SK-N-SH (cell line): ENCODE results near the gene KRT222. TPM values are rescaled to one million over a fixed set of nuclear protein-coding genes. Genes with fewer than 3 reads are reported as not detected.

Experiments used
- CTCF ChIA-PET: fragments of 300-600, 350-600 bp; formaldehyde crosslinking; extraction: SDS; loops from one replicate; lab custom pipeline; 2021; lab: Yijun Ruan, JAX
- POLR2A ChIA-PET: fragments of 350-600 bp; sonication (Branson Sonifier 250); formaldehyde crosslinking; extraction: SDS; loops from one replicate; lab custom pipeline; 2020; ENCODE audit warnings: antibody characterized with exemption, inconsistent platforms; lab: Yijun Ruan, JAX
- DNase-seq: peaks from one replicate; pipeline ENCODE4 v3.0.0; 2012
- H2AFZ ChIP-seq: fragments of 200-600 bp; sonication (generic); 2 replicates; pipeline ENCODE4 v1.8.1; 2016; ENCODE audit warnings: antibody characterized with exemption, mild to moderate bottlenecking, low read depth
- H3F3A ChIP-seq: fragments of 200-600 bp; sonication (generic); replicated peaks from 2 replicates; pipeline ENCODE3; 2016; ENCODE audit warnings: antibody characterized with exemption, mild to moderate bottlenecking; ENCODE audit not compliant: insufficient read depth
- H3K27ac ChIP-seq, 2 experiments: fragments of 200-500 bp in 1 of 2; fragments of 200-600 bp in 1 of 2; sonication (Bioruptor generic) in 1 of 2; sonication (generic), shearing (Covaris generic) in 1 of 2; 2 replicates each; pipeline versions ENCODE4 v1.5.1 to v1.6.1; 2014 to 2016; ENCODE audit warnings: low read depth in 2 of 2, inconsistent platforms in 1 of 2, low read length in 1 of 2, mild to moderate bottlenecking in 1 of 2, mixed read lengths in 1 of 2
- H3K27me3 ChIP-seq: fragments of 200-600 bp; sonication (generic), shearing (Covaris generic); 2 replicates; pipeline ENCODE4 v1.6.1; 2016; ENCODE audit warnings: mixed run types; ENCODE audit not compliant: insufficient read depth
- H3K36me3 ChIP-seq, 2 experiments: fragments of 200-500 bp in 1 of 2; fragments of 200-600 bp in 1 of 2; sonication (Bioruptor generic) in 1 of 2; sonication (generic) in 1 of 2; replicated peaks in 1 of 2; 2 replicates each; pipeline versions ENCODE3 to v1.5.1; 2014 to 2016; ENCODE audit warnings: low read length in 1 of 2, mild to moderate bottlenecking in 1 of 2; ENCODE audit not compliant: insufficient read depth in 2 of 2, control insufficient read depth in 1 of 2
- H3K4me1 ChIP-seq, 2 experiments: fragments of 200-500 bp in 1 of 2; fragments of 200-600 bp in 1 of 2; sonication (Bioruptor generic) in 1 of 2; sonication (generic), shearing (Covaris generic) in 1 of 2; 2 replicates each; pipeline versions ENCODE4 v1.5.1 to v1.6.1; 2014 to 2016; ENCODE audit warnings: low read depth in 1 of 2, low read length in 1 of 2, mixed run types in 1 of 2; ENCODE audit not compliant: insufficient read depth in 2 of 2, control insufficient read depth in 1 of 2
- H3K4me2 ChIP-seq: fragments of 200-600 bp; sonication (generic), shearing (Covaris generic); 2 replicates; pipeline ENCODE4 v1.6.1; 2017; ENCODE audit warnings: mixed run types
- H3K4me3 ChIP-seq, 2 experiments: fragments of 200-500 bp in 1 of 2; fragments of 200-600 bp in 1 of 2; sonication (Bioruptor generic) in 1 of 2; sonication (generic), shearing (Covaris generic) in 1 of 2; 2 replicates each; pipeline versions ENCODE4 v1.5.1 to v1.8.1; 2014 to 2016; ENCODE audit warnings: low read depth in 2 of 2, inconsistent platforms in 1 of 2, low read length in 1 of 2, mild to moderate bottlenecking in 1 of 2, mixed read lengths in 1 of 2, moderate library complexity in 1 of 2
- H3K79me2 ChIP-seq: fragments of 200-600 bp; sonication (generic); 2 replicates; pipeline ENCODE4 v1.8.1; 2017; ENCODE audit warnings: mild to moderate bottlenecking; ENCODE audit not compliant: insufficient read depth
- H3K9ac ChIP-seq: fragments of 200-600 bp; sonication (generic); 2 replicates; pipeline ENCODE4 v1.6.1; 2017; ENCODE audit warnings: mixed run types
- H3K9me2 ChIP-seq: fragments of 200-600 bp; sonication (generic); 2 replicates; pipeline ENCODE4 v1.6.1; 2017; ENCODE audit warnings: mixed run types
- H3K9me3 ChIP-seq: fragments of 200-600 bp; sonication (generic); 2 replicates; pipeline ENCODE4 v1.6.1; 2017; ENCODE audit warnings: mixed run types, mild to moderate bottlenecking, moderate library complexity
- H4K20me1 ChIP-seq: fragments of 200-600 bp; sonication (generic); 2 replicates; pipeline ENCODE4 v1.6.1; 2017; ENCODE audit warnings: mild to moderate bottlenecking, mixed run types; ENCODE audit not compliant: insufficient read depth
- CTCF ChIP-seq: fragments of 200-600 bp; sonication (generic); IDR thresholded peaks from 2 replicates; pipeline ENCODE4 v1.6.1; 2017; ENCODE audit warnings: antibody characterized with exemption, mild to moderate bottlenecking, moderate library complexity
- EP300 ChIP-seq, 2 experiments: IDR thresholded peaks; 2 replicates each; pipeline versions ENCODE4 v1.4.0 to v1.6.1; 2012; ENCODE audit warnings: borderline replicate concordance in 1 of 2, low read depth in 1 of 2, low read length in 1 of 2
- EZH2phosphoT487 ChIP-seq: fragments of 200-600 bp; sonication (generic); IDR thresholded peaks from 2 replicates; pipeline ENCODE4 v1.6.1; 2017; ENCODE audit warnings: low read depth, mixed run types, mild to moderate bottlenecking, antibody characterized with exemption, moderate library complexity, borderline replicate concordance
- FOSL2 ChIP-seq: IDR thresholded peaks from 2 replicates; pipeline ENCODE4 v1.4.0; 2012; ENCODE audit warnings: low read depth, mild to moderate bottlenecking, moderate library complexity, borderline replicate concordance
- FOXJ3 ChIP-seq: sonication (generic); formaldehyde crosslinking; IDR thresholded peaks from 2 replicates; pipeline ENCODE4 v1.5.1; 2020; ENCODE audit warnings: mild to moderate bottlenecking, missing genetic modification reagents
- JUND ChIP-seq: IDR thresholded peaks from 2 replicates; pipeline ENCODE4 v1.4.0; 2012
- MXI1 ChIP-seq: IDR thresholded peaks from 2 replicates; pipeline ENCODE4 v1.6.1; 2012; ENCODE audit warnings: mild to moderate bottlenecking, low read depth, low read length, improper control_type of control experiment
- POLR2AphosphoS5 ChIP-seq: IDR thresholded peaks from 2 replicates; pipeline ENCODE4 v1.6.1; 2012; ENCODE audit warnings: low read depth, low read length
- RAD21 ChIP-seq: IDR thresholded peaks from 2 replicates; pipeline ENCODE4 v1.6.1; 2012; ENCODE audit warnings: mild to moderate bottlenecking, low read length
- RFX5 ChIP-seq: IDR thresholded peaks from 2 replicates; pipeline ENCODE4 v1.6.1; 2012; ENCODE audit warnings: mild to moderate bottlenecking, improper control_type of control experiment, low read length
- RXRA ChIP-seq: IDR thresholded peaks from 2 replicates; pipeline ENCODE4 v1.4.0; 2012; ENCODE audit warnings: low read depth, mild to moderate bottlenecking, borderline replicate concordance
- SIN3A ChIP-seq: IDR thresholded peaks from 2 replicates; pipeline ENCODE4 v1.6.1; 2012; ENCODE audit warnings: low read depth, mild to moderate bottlenecking, low read length, moderate library complexity, borderline replicate concordance
- TEAD4 ChIP-seq: IDR thresholded peaks from 2 replicates; pipeline ENCODE4 v1.4.0; 2012; ENCODE audit warnings: mild to moderate bottlenecking, borderline replicate concordance; ENCODE audit not compliant: insufficient read depth
- USF1 ChIP-seq: IDR thresholded peaks from 2 replicates; pipeline ENCODE4 v1.4.0; 2012; ENCODE audit warnings: low read depth, borderline replicate concordance
- YY1 ChIP-seq: IDR thresholded peaks from 2 replicates; pipeline ENCODE4 v1.4.0; 2012; ENCODE audit warnings: low read depth, mild to moderate bottlenecking
- ZBTB33 ChIP-seq: IDR thresholded peaks from 2 replicates; pipeline ENCODE4 v1.4.0; 2012; ENCODE audit warnings: low read depth, borderline replicate concordance
- WGBS: methylation state at CpG from one replicate; pipeline ENCODE4 v1.1.6; 2017; ENCODE audit warnings: low lambda C conversion rate; 5-methylcytosine and 5-hydroxymethylcytosine counted together
- polyA plus RNA-seq, 3 experiments: library from polyadenylated mRNA; depleted of rRNA; stranded (reverse); fragments of >200 nt; gene quantifications; 2 replicates each; pipeline ENCODE4 v1.2.3, GENCODE V29; 2012

KRT222 gene
- polyA plus RNA-seq, 1 of the 3 experiments (the other 2 are of a cell fraction) = not detected

DNA sequence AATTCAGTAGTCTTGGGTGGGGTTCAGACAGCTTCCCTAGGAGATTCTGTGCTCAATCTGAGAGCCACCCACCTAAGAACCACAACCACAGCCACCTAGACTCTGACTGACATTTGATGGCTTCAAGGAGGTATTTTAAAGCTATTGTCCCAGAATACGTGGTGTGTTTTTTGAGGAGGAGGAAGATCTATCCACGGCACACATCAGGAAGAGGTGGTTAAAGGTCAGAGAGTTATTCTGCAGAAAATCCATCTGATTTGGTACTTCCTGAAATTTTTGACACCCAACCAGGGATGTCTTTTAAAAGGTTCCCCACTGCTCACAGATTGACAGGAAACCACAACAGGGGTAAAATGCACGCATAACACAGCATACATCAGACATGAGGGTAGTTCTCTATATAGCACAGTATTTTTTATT is 42.5 kb downstream of the KRT222 start (continued):
- TF ChIP-seq ZBTB33 (no peak), JUND (no peak), RXRA (no peak), RFX5 (no peak), FOXJ3 (no peak), MXI1 (no peak)

GRCh38 chr17:40621578-40621977 is 43.4 kb downstream of the KRT222 start:
- no peak overlapping the region for H3K9ac ChIP-seq
- no peaks in the 10 kb centered on the region for H3K9me2 ChIP-seq
- POLR2A ChIA-PET = no interaction called here
- no peaks in the 10 kb centered on the region for H4K20me1 ChIP-seq
- no peak overlapping the region for H3K4me3 ChIP-seq
- TF ChIP-seq USF1 (no peak), POLR2AphosphoS5 (no peak), EP300 (IDR thresholded peaks at IDR 0.05; ENCODE audit: borderline replicate concordance in 1 of 2, low read depth in 1 of 2, low read length in 1 of 2) (no peak), EZH2phosphoT487 (no peak), FOXJ3 (no peak)
- TF ChIP-seq, all 33 proteins: peak for 0
- H3K4me2 ChIP-seq = no peak overlapping the region
- H3F3A ChIP-seq = peaks cover 12% of the 10 kb centered on the region
- H3K79me2 ChIP-seq = no peaks in the 10 kb centered on the region
- no peak overlapping the region for H2AFZ ChIP-seq
- DNase-seq = no peak
- no peak overlapping the region for H3K27ac ChIP-seq
- peaks cover 25% of the 10 kb centered on the region; the same call in 1 of the 2 replicates for H3K27me3 ChIP-seq
- H3K4me1 ChIP-seq = peaks cover 0 to 5% of the 10 kb centered on the region in 2 experiments; a peak in 1 of 4 replicates
- no peaks in the 10 kb centered on the region for H3K9me3 ChIP-seq
- CTCF ChIA-PET = interaction anchor here (1.3 to 4.7 kb wide), 3 partner anchors 9 to 170 kb away, joined by 3 to 37 read pairs (median 26); no protein-coding TSS in a partner anchor
- no peaks in the 10 kb centered on the region for H3K36me3 ChIP-seq
- 52% methylated on average over 8 of the region's 8 CpGs for WGBS

DNA sequence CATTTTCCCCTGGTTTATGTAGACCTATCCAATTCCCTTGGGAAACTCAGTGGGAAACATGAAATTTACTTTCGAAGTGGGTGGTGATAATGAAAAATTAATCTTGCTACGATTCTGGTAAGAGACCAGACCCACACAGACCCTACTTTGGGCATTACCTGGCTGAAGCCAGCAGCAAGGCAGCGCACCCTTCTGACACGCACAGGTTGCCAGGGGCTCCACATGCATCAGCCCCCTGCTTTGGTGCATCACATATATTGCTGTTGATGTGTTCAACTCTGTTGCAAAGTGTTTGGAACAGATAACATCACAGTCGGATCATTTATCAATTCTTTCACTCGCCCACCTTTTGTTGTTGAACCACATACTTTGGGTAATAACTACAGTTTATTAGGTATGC is 44.0 kb downstream of the KRT222 start:
- no peak overlapping the region for H2AFZ ChIP-seq
- no peaks in the 10 kb centered on the region for H3K79me2 ChIP-seq
- peaks cover 12% of the 10 kb centered on the region for H3F3A ChIP-seq
- no peaks in the 10 kb centered on the region for H3K36me3 ChIP-seq
- DNase-seq = no peak
- ChIA-PET CTCF (interaction anchor here (1.2 to 4.7 kb wide), 10 partner anchors 9 to 1042 kb away, joined by 3 to 37 read pairs (median 6); partner anchors contain the start of gene SMARCE1), POLR2A (no interaction called here)
- no peaks in the 10 kb centered on the region for H3K9me3 ChIP-seq
- no peak overlapping the region for H3K4me3 ChIP-seq
- 63% methylated on average over 6 of the region's 6 CpGs for WGBS
- no peak overlapping the region for H3K9ac ChIP-seq
- no peaks in the 10 kb centered on the region for H4K20me1 ChIP-seq
- H3K27me3 ChIP-seq = peaks cover 28% of the 10 kb centered on the region; the same call in 1 of the 2 replicates
- H3K27ac ChIP-seq = no peak overlapping the region
- H3K4me2 ChIP-seq = no peak overlapping the region
- H3K9me2 ChIP-seq = no peaks in the 10 kb centered on the region
- peaks cover 0 to 5% of the 10 kb centered on the region in 2 experiments; a peak in 1 of 4 replicates for H3K4me1 ChIP-seq
- TF ChIP-seq SIN3A (no peak), YY1 (no peak), ZBTB33 (no peak), FOSL2 (no peak), CTCF (no peak), TEAD4 (no peak), RAD21 (no peak)
